GM12873 (cell line): Measurements from ENCODE around the gene KCTD16.
A peak's percentile ranks its signal among the peaks of the same experiment; 100 is the strongest.

ENCODE experiments used
- CTCF ChIP-seq: IDR thresholded peaks from 2 replicates; pipeline ENCODE4 v1.5.1; 2012; ENCODE audit warnings: low read depth, mild to moderate bottlenecking, moderate library complexity, low read length, control low read depth; ENCODE audit not compliant: insufficient read depth; ENCODE audit errors: missing control alignments

KCTD16 gene

GRCh38 chr5:144198386-144198785 is 27.7 kb downstream of the KCTD16 start:
- TF ChIP-seq CTCF: no peak

- no peak for TF ChIP-seq CTCF
Observed at GRCh38 chr5:144201588-144201987, 30.9 kb downstream of the KCTD16 start.

GRCh38 chr5:144202072-144202471 is 31.4 kb downstream of the KCTD16 start:
- TF ChIP-seq CTCF: no peak

- no peak for TF ChIP-seq CTCF
Observed at GRCh38 chr5:144202726-144203125, 32.1 kb downstream of the KCTD16 start.

GRCh38 chr5:144203750-144204596 is 33.3 kb downstream of the KCTD16 start:
- TF ChIP-seq CTCF: peak; percentile 79

- no peak for TF ChIP-seq CTCF
Observed at GRCh38 chr5:144205141-144205551, 34.5 kb downstream of the KCTD16 start.

GRCh38 chr5:144206141-144206540 is 35.5 kb downstream of the KCTD16 start:
- TF ChIP-seq CTCF: no peak
